ENCODE data around the gene ASB8. TPM values are rescaled to one million over a fixed set of nuclear protein-coding genes. Genes with fewer than 3 reads are reported as not detected.

ASB8 gene
- total RNA-seq, 1 donor from 2014 or later: 80.3 TPM

DNA sequence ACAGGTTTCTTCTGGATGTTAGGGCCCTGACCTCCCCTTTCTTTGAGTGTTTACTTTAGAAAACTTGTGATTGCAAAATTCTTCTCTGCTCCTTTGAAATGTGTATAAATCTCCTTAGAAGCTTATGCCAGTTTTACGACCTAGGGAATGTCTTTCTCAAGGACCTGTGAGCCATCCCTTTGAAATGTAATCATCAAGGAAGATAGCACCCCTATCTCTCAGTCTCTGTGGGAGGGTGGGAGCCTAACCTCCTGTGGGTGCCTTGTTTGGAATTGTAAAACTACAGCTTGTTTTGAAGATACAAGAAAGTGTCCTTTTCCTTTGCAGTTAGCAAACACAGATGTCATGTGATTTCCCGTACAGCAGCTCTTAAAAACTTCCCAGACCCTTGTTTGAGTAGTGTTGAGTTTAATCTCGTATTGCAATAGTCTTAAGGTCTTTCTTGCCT, 42.5 kb upstream of the ASB8 start:
- intact Hi-C loops (cut with micrococcal nuclease): loop anchor here (10.0 kb wide), 1 partner anchor 155 kb away; the partner anchor contains the start of gene ZNF641
- H3K9me3 ChIP-seq (replicated peaks): peaks cover 5% of the 10 kb centered on the region
- no peak for DNase-seq
- no peaks in the 10 kb centered on the region for H3K27me3 ChIP-seq (ENCODE audit: low read depth)
- H3K4me3 ChIP-seq: peak overlapping the region; percentile 84
- peak overlapping the region; percentile 100 for H3K27ac ChIP-seq (replicated peaks)
- peaks cover 42% of the 10 kb centered on the region for H3K4me1 ChIP-seq
- TF ChIP-seq, protein P1, sequence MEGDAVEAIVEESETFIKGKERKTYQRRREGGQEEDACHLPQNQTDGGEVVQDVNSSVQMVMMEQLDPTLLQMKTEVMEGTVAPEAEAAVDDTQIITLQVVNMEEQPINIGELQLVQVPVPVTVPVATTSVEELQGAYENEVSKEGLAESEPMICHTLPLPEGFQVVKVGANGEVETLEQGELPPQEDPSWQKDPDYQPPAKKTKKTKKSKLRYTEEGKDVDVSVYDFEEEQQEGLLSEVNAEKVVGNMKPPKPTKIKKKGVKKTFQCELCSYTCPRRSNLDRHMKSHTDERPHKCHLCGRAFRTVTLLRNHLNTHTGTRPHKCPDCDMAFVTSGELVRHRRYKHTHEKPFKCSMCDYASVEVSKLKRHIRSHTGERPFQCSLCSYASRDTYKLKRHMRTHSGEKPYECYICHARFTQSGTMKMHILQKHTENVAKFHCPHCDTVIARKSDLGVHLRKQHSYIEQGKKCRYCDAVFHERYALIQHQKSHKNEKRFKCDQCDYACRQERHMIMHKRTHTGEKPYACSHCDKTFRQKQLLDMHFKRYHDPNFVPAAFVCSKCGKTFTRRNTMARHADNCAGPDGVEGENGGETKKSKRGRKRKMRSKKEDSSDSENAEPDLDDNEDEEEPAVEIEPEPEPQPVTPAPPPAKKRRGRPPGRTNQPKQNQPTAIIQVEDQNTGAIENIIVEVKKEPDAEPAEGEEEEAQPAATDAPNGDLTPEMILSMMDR (IDR thresholded peaks at IDR 0.05; ENCODE audit: borderline replicate concordance): no peak
- H3K36me3 ChIP-seq: peaks cover 6% of the 10 kb centered on the region

DNA sequence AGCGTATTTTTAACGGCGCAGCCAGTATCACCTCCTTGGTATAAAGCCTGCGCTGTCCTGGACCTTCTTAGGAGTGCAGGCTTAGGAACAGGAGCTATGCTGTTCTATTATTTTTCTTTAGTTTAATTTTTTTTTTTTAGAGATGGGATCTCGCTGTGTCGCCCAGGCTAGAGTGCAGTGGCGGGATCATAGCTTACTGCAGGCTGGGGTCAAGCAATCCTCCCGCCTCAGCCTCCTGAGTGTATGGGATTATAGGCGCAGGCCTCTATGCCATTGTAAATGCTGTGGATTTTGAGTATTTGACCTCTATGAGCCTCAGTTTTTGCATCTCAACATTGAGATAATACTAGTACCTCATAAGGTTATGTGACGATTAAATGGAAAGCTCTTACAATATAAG, 41.7 kb upstream of the ASB8 start:
- Histone ChIP-seq H3K36me3 (no peaks in the 10 kb centered on the region), H3K27ac (replicated peaks) (peak overlapping the region; percentile 100), H3K9me3 (replicated peaks) (peaks cover 4% of the 10 kb centered on the region), H3K4me1 (peaks cover 42% of the 10 kb centered on the region), H3K4me3 (peak overlapping the region; percentile 84), H3K27me3 (ENCODE audit: low read depth) (no peaks in the 10 kb centered on the region)
- TF ChIP-seq, protein P1 (IDR thresholded peaks at IDR 0.05; ENCODE audit: borderline replicate concordance): no peak
- DNase-seq: no peak
- intact Hi-C loops (cut with micrococcal nuclease): loop anchor here (10.0 kb wide), 1 partner anchor 156 kb away; the partner anchor contains the start of gene ZNF641

DNA sequence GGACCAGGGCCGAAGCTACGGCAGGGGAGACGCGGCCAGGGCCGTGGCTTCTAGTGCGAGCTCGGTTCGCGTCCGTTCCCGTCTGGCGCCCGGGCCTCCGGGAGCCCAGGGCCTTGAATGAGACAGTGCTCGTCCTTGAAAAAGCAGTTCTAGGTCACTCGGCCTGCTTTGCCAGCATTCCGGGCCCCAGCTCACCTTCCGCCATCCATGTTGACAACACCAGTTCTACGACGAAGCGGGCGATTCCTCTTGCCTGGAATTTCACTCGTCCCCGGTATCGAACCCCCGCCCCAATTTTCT, 41.3 kb upstream of the ASB8 start:
- TF ChIP-seq, protein P1 (IDR thresholded peaks at IDR 0.05; ENCODE audit: borderline replicate concordance): no peak
- Histone ChIP-seq H3K4me3 (peak overlapping the region; percentile 84), H3K27me3 (ENCODE audit: low read depth) (no peaks in the 10 kb centered on the region), H3K27ac (replicated peaks) (peak overlapping the region; percentile 100), H3K36me3 (no peaks in the 10 kb centered on the region), H3K4me1 (peaks cover 42% of the 10 kb centered on the region), H3K9me3 (replicated peaks) (peaks cover under 1% of the 10 kb centered on the region)
- intact Hi-C loops (cut with micrococcal nuclease): loop anchor here (10.0 kb wide), 1 partner anchor 156 kb away; the partner anchor contains the start of gene ZNF641
- peak; percentile 53 for DNase-seq

DNA sequence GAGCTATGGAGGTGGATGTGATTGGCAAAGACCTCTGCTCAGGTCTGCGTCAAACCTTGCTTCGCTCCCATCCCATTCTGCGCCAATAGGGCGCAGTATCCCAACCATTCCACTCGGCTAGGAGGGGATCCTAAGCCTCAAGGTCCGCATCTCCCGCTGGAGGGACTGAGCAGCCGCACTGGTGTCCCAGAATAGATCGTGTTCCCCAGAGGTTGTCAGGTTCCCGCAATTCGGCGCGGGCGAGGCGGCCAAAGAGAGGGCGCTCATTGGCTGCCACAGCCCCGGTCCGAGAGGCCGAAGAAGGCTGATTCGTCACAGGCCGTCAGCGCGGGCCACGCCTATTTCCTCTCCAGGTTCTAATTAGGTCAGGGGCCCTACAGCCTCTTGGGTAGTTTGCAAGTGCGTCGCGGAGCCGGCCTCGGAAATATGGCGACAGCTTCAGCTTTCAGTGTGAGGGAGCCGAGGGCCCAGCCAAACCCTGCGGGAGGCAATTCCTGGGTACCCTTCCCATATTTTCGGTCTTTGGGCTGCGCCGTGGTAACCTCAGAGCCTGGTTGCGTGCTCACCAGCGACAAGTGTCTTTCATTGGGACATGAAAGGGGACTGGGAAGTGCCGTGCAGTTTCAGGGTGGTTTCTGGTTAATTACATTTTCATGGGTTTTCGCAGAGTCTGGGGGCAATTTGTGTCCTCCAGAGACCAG, 40.8 kb upstream of the ASB8 start:
- no peaks in the 10 kb centered on the region for H3K9me3 ChIP-seq (replicated peaks)
- peak overlapping the region; percentile 84 for H3K4me3 ChIP-seq
- TF ChIP-seq, protein P1 (IDR thresholded peaks at IDR 0.05; ENCODE audit: borderline replicate concordance): no peak
- peak; percentile 99 for DNase-seq
- H3K4me1 ChIP-seq: peaks cover 42% of the 10 kb centered on the region
- no peaks in the 10 kb centered on the region for H3K36me3 ChIP-seq
- H3K27me3 ChIP-seq (ENCODE audit: low read depth): no peaks in the 10 kb centered on the region
- intact Hi-C loops (cut with micrococcal nuclease): loop anchor here (10.0 kb wide), 1 partner anchor 157 kb away; the partner anchor contains the start of gene ZNF641
- H3K27ac ChIP-seq (replicated peaks): peak overlapping the region; percentile 100

DNA sequence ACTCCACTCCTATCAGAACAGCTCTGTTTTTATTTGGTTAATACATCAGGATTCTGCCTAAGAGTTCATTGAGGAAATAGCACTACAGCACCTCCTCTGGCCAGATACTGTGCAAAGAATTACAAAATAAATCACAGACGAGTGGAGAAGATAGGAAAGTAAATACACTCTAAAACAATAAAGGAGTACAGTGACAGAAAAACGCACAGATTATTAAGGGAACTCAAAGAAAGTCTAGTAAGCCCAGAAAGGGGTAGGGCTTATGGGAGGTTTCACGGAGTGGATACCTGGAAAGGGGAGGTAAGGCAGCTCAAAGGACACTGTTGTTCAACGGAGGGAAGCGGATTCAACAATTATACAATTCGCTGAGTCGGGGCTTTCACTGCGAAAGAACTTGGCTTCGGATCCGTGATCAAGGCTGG, 40.2 kb upstream of the ASB8 start:
- Histone ChIP-seq H3K36me3 (no peaks in the 10 kb centered on the region), H3K9me3 (replicated peaks) (no peaks in the 10 kb centered on the region), H3K27ac (replicated peaks) (peak overlapping the region; percentile 100), H3K4me3 (peak overlapping the region; percentile 84), H3K4me1 (peaks cover 42% of the 10 kb centered on the region), H3K27me3 (ENCODE audit: low read depth) (no peaks in the 10 kb centered on the region)
- TF ChIP-seq, protein P1 (IDR thresholded peaks at IDR 0.05; ENCODE audit: borderline replicate concordance): peak; percentile 64
- no peak for DNase-seq
- intact Hi-C loops (cut with micrococcal nuclease): loop anchor here (10.0 kb wide), 1 partner anchor 157 kb away; the partner anchor contains the start of gene ZNF641

Measured in left ventricle myocardium inferior (tissue), 1 donor.